Neutrophil (primary cell): Measurements from ENCODE around the gene ADAMTS16.

Experiments used
- H3K27ac ChIP-seq: fragments of 200-600 bp; sonication (generic); 2 replicates; pipeline ENCODE4 v1.5.1; 2016; ENCODE audit warnings: mild to moderate bottlenecking, moderate library complexity
- H3K27me3 ChIP-seq: fragments of 200-600 bp; sonication (generic); 2 replicates; pipeline ENCODE4 v1.6.0; 2016; ENCODE audit warnings: mild to moderate bottlenecking
- H3K36me3 ChIP-seq: fragments of 200-600 bp; sonication (generic); 2 replicates; pipeline ENCODE4 v1.5.1; 2017
- H3K4me1 ChIP-seq, 2 experiments: fragments of 200-600 bp in 1 of 2; sonication (generic) in 1 of 2; 1 replicate in 1 of 2; 2 replicates in 1 of 2; pipeline versions ENCODE4 v1.5.1 to v1.6.1; 2013 to 2016; ENCODE audit warnings: low read depth in 1 of 2, low read length in 1 of 2, mild to moderate bottlenecking in 1 of 2, moderate library complexity in 1 of 2; ENCODE audit not compliant: control insufficient read depth in 1 of 2, insufficient read depth in 1 of 2
- H3K4me3 ChIP-seq, 2 experiments: fragments of 200-600 bp in 1 of 2; sonication (generic) in 1 of 2; 1 replicate in 1 of 2; 2 replicates in 1 of 2; pipeline ENCODE4 v1.5.1; 2013 to 2016; ENCODE audit warnings: low read depth in 1 of 2, low read length in 1 of 2, mild to moderate bottlenecking in 1 of 2, moderate library complexity in 1 of 2
- H3K9me3 ChIP-seq: fragments of 200-600 bp; sonication (generic); 2 replicates; pipeline ENCODE4 v1.5.1; 2016
- TF ChIP-seq, protein P1 (sequence below): fragments of 200-600 bp; sonication (generic); IDR thresholded peaks from 2 replicates; pipeline ENCODE4 v1.5.1; 2016; ENCODE audit warnings: antibody characterized with exemption

The ADAMTS16 gene

DNA sequence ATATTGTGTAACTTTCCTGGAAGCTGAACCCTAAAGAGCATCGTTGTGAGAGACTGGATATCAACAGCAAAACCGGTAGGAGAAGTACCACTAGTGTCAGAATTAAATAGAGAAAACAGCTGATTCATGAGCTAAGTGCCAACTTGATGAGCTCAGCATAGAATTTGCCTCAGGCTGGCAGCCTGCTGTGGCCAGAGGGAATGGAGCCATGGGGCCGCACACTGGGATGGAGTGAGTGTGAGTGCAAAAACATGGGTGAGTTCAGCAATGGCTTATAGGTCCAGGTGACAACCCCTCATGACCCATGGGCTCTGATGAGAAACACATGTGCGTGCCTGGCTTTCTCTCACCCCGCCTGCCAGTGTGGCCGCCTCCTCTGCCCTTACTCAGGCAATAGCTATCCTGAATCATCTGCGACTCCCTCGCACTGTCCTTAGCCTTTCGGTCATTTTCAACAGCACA is 25.4 kb downstream of the ADAMTS16 start:
- TF ChIP-seq, protein P1, sequence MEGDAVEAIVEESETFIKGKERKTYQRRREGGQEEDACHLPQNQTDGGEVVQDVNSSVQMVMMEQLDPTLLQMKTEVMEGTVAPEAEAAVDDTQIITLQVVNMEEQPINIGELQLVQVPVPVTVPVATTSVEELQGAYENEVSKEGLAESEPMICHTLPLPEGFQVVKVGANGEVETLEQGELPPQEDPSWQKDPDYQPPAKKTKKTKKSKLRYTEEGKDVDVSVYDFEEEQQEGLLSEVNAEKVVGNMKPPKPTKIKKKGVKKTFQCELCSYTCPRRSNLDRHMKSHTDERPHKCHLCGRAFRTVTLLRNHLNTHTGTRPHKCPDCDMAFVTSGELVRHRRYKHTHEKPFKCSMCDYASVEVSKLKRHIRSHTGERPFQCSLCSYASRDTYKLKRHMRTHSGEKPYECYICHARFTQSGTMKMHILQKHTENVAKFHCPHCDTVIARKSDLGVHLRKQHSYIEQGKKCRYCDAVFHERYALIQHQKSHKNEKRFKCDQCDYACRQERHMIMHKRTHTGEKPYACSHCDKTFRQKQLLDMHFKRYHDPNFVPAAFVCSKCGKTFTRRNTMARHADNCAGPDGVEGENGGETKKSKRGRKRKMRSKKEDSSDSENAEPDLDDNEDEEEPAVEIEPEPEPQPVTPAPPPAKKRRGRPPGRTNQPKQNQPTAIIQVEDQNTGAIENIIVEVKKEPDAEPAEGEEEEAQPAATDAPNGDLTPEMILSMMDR, result no peak
- no peaks in the 10 kb centered on the region for H3K27me3 ChIP-seq
- H3K4me3 ChIP-seq, result no peak overlapping the region
- no peaks in the 10 kb centered on the region for H3K4me1 ChIP-seq
- H3K27ac ChIP-seq, result no peak overlapping the region
- H3K9me3 ChIP-seq, result no peaks in the 10 kb centered on the region
- no peaks in the 10 kb centered on the region for H3K36me3 ChIP-seq

DNA sequence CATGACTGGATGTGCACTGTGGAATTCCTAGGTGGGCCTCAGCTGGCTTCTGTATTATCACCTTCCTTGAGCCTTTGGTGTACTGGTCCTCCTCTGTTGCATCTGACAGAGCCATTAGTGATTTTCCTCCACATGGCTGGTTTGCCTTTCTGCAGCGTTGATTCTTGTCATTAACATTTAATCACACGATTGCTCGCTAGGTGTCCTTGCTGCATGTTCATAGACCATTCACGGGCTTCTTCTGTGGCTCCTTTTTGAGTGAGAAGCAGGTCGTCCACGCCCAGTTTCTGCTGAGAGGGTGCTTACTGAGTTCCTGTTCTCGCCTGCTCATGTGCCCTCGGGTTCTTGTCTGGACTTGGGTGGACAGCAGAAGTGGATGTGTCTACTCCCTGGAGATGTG is 29.3 kb downstream of the ADAMTS16 start:
- H3K27ac ChIP-seq, result no peak overlapping the region
- TF ChIP-seq, protein P1, result no peak

DNA sequence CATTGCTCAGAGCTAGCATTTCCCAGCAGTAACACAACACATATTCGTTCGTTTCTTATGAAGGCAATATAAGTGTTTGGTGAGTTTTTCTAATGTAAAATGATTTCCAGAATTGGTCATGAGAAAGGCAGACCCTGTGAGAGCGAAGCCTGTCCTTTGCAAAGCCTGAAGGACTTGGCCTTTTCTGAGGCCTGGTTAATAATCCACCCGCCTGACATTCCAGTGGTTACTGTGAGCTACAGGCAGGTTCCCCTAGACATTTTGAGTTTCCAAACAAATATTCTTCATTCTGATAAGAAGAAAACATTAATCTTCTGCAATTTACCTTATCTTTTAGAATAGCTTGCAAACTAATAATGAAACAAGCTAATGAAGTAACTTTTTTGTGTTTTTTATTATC is 38.0 kb downstream of the ADAMTS16 start:
- Histone ChIP-seq H3K4me3 (no peak overlapping the region), H3K4me1 (no peaks in the 10 kb centered on the region), H3K36me3 (no peaks in the 10 kb centered on the region), H3K27ac (no peak overlapping the region), H3K9me3 (no peaks in the 10 kb centered on the region), H3K27me3 (peaks cover 5% of the 10 kb centered on the region)
- TF ChIP-seq, protein P1, result no peak

More for the DNA sequence above, 29.3 kb downstream of the ADAMTS16 start:
- no peaks in the 10 kb centered on the region for H3K9me3 ChIP-seq
- no peaks in the 10 kb centered on the region for H3K27me3 ChIP-seq
- H3K36me3 ChIP-seq, result no peaks in the 10 kb centered on the region
- no peak overlapping the region for H3K4me3 ChIP-seq
- H3K4me1 ChIP-seq, result no peaks in the 10 kb centered on the region

DNA sequence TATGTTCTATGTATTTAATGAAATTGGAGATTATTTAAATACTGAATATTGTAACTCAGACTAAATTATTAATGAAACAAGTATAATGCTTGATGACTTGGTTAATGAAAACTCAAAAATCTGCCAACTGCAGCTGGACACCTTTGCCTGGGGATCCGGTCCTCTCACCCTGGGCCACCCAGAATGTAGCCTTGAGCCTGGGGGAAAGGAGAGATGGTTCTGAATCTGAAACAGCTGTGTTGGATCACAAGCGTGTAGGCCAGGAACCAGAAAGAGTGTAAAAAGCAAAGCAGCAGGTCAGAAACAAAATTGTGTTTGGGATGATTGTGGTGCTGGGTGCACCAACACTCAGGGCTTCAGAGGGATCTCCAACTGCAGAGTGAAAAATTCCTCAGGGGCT is 38.5 kb downstream of the ADAMTS16 start:
- Histone ChIP-seq H3K27me3 (peaks cover 9% of the 10 kb centered on the region), H3K9me3 (no peaks in the 10 kb centered on the region), H3K4me1 (no peaks in the 10 kb centered on the region), H3K4me3 (no peak overlapping the region), H3K27ac (no peak overlapping the region), H3K36me3 (no peaks in the 10 kb centered on the region)
- TF ChIP-seq, protein P1, result no peak

DNA sequence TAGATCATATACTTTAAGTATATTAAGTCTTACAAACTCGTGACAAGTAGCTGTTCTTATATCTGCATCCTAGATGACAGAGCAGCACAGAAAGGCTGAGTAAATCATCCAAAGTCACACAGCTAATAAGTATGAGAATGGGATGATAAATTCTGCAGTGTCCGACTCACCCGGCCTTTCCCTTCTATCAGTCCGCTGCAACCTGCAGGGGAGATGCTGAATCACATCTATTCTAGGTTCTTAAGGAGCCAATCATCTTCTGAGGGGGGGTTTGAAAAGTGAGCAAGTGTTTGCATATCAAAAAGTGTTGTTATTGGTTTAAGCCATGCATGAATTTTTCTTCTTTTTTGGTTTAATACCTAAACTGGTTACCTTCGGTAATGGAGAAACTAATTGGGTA is 38.9 kb downstream of the ADAMTS16 start:
- TF ChIP-seq, protein P1, result no peak
- Histone ChIP-seq H3K27ac (no peak overlapping the region), H3K27me3 (peaks cover 10% of the 10 kb centered on the region), H3K36me3 (no peaks in the 10 kb centered on the region), H3K4me1 (no peaks in the 10 kb centered on the region), H3K9me3 (no peaks in the 10 kb centered on the region), H3K4me3 (no peak overlapping the region)

DNA sequence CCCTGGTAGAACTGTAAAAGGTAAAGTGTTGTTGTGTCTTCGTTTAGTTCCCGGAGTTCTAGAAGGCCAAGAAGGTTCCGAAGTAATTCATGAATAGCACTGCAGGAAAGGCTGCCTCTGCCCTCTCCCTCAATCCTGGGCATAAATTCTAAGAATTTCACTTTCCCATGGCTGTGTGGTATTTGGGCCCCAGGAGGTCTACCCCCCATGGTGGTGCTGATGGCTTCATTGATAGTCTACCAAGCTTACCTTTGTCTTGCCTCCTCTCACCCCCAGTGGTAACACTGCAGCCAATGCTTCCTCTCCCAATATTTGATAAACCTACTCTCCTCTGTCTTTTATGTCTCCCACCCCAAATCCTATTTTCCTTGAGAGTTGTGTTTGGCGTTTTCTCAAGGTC is 39.5 kb downstream of the ADAMTS16 start:
- H3K4me1 ChIP-seq, result no peaks in the 10 kb centered on the region
- H3K36me3 ChIP-seq, result no peaks in the 10 kb centered on the region
- no peak overlapping the region for H3K27ac ChIP-seq
- no peak overlapping the region for H3K4me3 ChIP-seq
- peaks cover 10% of the 10 kb centered on the region for H3K27me3 ChIP-seq
- H3K9me3 ChIP-seq, result no peaks in the 10 kb centered on the region
- TF ChIP-seq, protein P1, result no peak
